ENCODE measurements around the gene FOXL3.

GRCh38 chr7:334618-335357 lies 44.8 kb downstream of the FOXL3 start:
- TF ChIP-seq POLR2A (IDR thresholded peaks at IDR 0.05) (no peak), CTCF (IDR thresholded peaks at IDR 0.05) (no peak)

All from testis (tissue), 2 donors.